SU-DHL-6 (cell line): ENCODE results near the gene EIF4EBP2.

ENCODE experiments used
- H2AFZ ChIP-seq: fragments of 200-600 bp; sonication (generic); 2 replicates; pipeline ENCODE4 v1.6.1; 2014; ENCODE audit warnings: low read depth, mild to moderate bottlenecking, moderate library complexity, mixed read lengths, antibody characterized with exemption, low read length; ENCODE audit not compliant: severe bottlenecking
- H3F3A ChIP-seq: fragments of 200-600 bp; shearing (Covaris generic); 2 replicates; pipeline ENCODE4 v1.6.0; 2016; ENCODE audit warnings: antibody characterized with exemption, mild to moderate bottlenecking; ENCODE audit not compliant: insufficient read depth
- H3K27ac ChIP-seq: fragments of 200-600 bp; sonication (generic); 2 replicates; pipeline ENCODE4 v1.5.1; 2016; ENCODE audit warnings: low read depth, mild to moderate bottlenecking, low read length, moderate library complexity, mixed read lengths
- H3K27me3 ChIP-seq: fragments of 200-600 bp; sonication (generic), shearing (Covaris generic); 2 replicates; pipeline ENCODE4 v1.6.0; 2014; ENCODE audit warnings: mild to moderate bottlenecking, low read length
- H3K36me3 ChIP-seq: fragments of 200-600 bp; sonication (generic); 2 replicates; pipeline ENCODE4 v1.6.1; 2014; ENCODE audit warnings: mild to moderate bottlenecking, low read length, mixed read lengths
- H3K4me2 ChIP-seq: fragments of 300-600, 200-600 bp; shearing (Covaris generic), sonication (generic); 2 replicates; pipeline ENCODE4 v1.6.0; 2014; ENCODE audit warnings: low read length, low read depth, mild to moderate bottlenecking; ENCODE audit not compliant: poor library complexity, severe bottlenecking
- H3K4me3 ChIP-seq: fragments of 200-600 bp; sonication (generic); 2 replicates; pipeline ENCODE4 v1.5.1; 2014; ENCODE audit warnings: antibody characterized with exemption, low read length, mild to moderate bottlenecking, mixed read lengths; ENCODE audit not compliant: insufficient read depth, poor library complexity, severe bottlenecking
- H3K79me2 ChIP-seq: fragments of 200-600 bp; sonication (generic); 2 replicates; pipeline ENCODE4 v1.6.1; 2014; ENCODE audit warnings: mild to moderate bottlenecking, low read length, moderate library complexity; ENCODE audit not compliant: insufficient read depth
- H3K9ac ChIP-seq: fragments of 200-600 bp; sonication (generic); 2 replicates; pipeline ENCODE4 v1.7.0; 2014; ENCODE audit warnings: mild to moderate bottlenecking, low read length
- H3K9me2 ChIP-seq: fragments of 200-600 bp; sonication (generic); replicated peaks from 2 replicates; pipeline ENCODE4 v1.6.1; 2014; ENCODE audit warnings: low read length; ENCODE audit not compliant: insufficient read depth
- H3K9me3 ChIP-seq: fragments of 200-600 bp; sonication (generic); 2 replicates; pipeline ENCODE4 v1.6.1; 2014; ENCODE audit warnings: low read length, mixed read lengths; ENCODE audit not compliant: insufficient read depth
- H4K20me1 ChIP-seq: fragments of 200-600 bp; sonication (generic); 2 replicates; pipeline ENCODE4 v1.6.1; 2014; ENCODE audit warnings: low read depth, mild to moderate bottlenecking, antibody characterized with exemption, low read length, moderate library complexity, mixed read lengths
- EZH2phosphoT487 ChIP-seq: fragments of 200-600 bp; sonication (generic), shearing (Covaris generic); conservative IDR thresholded peaks from 2 replicates; pipeline ENCODE4 v1.6.1; 2018; ENCODE audit warnings: mild to moderate bottlenecking, antibody characterized with exemption, low read length, moderate library complexity, mixed read lengths
- TF ChIP-seq, protein P1 (sequence below): fragments of 200-600 bp; sonication (generic); IDR thresholded peaks from one replicate; pipeline ENCODE4 v1.5.1; 2017; ENCODE audit warnings: antibody characterized with exemption, mild to moderate bottlenecking, low read length, moderate library complexity; ENCODE audit not compliant: insufficient read depth, poor library complexity, severe bottlenecking

The EIF4EBP2 gene

DNA sequence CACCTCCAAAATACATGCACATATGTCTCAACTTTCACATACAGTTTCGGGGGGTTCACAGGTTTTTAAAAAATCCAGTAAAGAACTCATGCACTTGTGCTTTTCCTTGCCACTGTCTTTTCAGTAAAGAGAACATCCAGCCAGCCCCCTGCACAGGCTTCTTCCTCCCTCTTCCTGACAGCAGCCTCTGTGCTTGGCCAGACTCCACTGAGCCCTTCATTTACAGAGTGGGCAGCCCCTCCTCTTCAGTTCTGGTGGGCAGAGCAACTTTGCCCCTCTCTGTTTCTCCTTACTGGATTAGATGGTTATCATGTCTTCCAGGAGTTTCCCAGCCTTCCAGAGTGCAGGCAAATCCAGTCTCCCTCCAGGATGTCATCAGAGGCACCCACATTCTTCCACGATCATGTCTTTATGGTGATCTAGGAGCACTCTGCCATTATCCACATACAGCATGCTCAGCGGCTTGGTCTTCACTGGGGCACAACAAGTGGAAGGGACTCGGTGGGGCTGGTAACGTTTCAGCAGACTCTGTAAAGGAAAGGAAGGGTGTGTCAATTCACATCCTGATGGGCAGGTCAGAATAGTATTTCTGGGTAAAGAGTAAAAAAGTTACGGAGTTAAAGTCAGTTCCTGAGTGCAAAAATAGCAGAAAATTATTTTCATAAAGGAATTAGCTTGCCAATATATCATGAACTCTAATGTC lies 28.8 kb downstream of the EIF4EBP2 start:
- no peaks in the 10 kb centered on the region for H3K36me3 ChIP-seq
- H3K79me2 ChIP-seq = no peaks in the 10 kb centered on the region
- H3K4me3 ChIP-seq = no peak overlapping the region
- H4K20me1 ChIP-seq = no peaks in the 10 kb centered on the region
- no peaks in the 10 kb centered on the region for H3K27me3 ChIP-seq
- H3K9ac ChIP-seq = no peak overlapping the region
- H3K9me3 ChIP-seq = no peaks in the 10 kb centered on the region
- no peak overlapping the region for H3K4me2 ChIP-seq
- TF ChIP-seq EZH2phosphoT487 = no peak
- TF ChIP-seq, protein P1, sequence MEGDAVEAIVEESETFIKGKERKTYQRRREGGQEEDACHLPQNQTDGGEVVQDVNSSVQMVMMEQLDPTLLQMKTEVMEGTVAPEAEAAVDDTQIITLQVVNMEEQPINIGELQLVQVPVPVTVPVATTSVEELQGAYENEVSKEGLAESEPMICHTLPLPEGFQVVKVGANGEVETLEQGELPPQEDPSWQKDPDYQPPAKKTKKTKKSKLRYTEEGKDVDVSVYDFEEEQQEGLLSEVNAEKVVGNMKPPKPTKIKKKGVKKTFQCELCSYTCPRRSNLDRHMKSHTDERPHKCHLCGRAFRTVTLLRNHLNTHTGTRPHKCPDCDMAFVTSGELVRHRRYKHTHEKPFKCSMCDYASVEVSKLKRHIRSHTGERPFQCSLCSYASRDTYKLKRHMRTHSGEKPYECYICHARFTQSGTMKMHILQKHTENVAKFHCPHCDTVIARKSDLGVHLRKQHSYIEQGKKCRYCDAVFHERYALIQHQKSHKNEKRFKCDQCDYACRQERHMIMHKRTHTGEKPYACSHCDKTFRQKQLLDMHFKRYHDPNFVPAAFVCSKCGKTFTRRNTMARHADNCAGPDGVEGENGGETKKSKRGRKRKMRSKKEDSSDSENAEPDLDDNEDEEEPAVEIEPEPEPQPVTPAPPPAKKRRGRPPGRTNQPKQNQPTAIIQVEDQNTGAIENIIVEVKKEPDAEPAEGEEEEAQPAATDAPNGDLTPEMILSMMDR = no peak
- no peak overlapping the region for H2AFZ ChIP-seq
- H3F3A ChIP-seq = no peaks in the 10 kb centered on the region
- no peak overlapping the region for H3K27ac ChIP-seq
- no peaks in the 10 kb centered on the region for H3K9me2 ChIP-seq

GRCh38 chr10:70433581-70434280 lies 29.8 kb downstream of the EIF4EBP2 start:
- no peaks in the 10 kb centered on the region for H3F3A ChIP-seq
- H3K79me2 ChIP-seq = no peaks in the 10 kb centered on the region
- no peaks in the 10 kb centered on the region for H4K20me1 ChIP-seq
- H2AFZ ChIP-seq = no peak overlapping the region
- H3K9me2 ChIP-seq = no peaks in the 10 kb centered on the region
- TF ChIP-seq EZH2phosphoT487 = no peak
- no peak overlapping the region for H3K27ac ChIP-seq
- H3K4me2 ChIP-seq = no peak overlapping the region
- no peak overlapping the region for H3K9ac ChIP-seq
- H3K27me3 ChIP-seq = no peaks in the 10 kb centered on the region
- no peak overlapping the region for H3K4me3 ChIP-seq
- no peaks in the 10 kb centered on the region for H3K36me3 ChIP-seq
- no peaks in the 10 kb centered on the region for H3K9me3 ChIP-seq

DNA sequence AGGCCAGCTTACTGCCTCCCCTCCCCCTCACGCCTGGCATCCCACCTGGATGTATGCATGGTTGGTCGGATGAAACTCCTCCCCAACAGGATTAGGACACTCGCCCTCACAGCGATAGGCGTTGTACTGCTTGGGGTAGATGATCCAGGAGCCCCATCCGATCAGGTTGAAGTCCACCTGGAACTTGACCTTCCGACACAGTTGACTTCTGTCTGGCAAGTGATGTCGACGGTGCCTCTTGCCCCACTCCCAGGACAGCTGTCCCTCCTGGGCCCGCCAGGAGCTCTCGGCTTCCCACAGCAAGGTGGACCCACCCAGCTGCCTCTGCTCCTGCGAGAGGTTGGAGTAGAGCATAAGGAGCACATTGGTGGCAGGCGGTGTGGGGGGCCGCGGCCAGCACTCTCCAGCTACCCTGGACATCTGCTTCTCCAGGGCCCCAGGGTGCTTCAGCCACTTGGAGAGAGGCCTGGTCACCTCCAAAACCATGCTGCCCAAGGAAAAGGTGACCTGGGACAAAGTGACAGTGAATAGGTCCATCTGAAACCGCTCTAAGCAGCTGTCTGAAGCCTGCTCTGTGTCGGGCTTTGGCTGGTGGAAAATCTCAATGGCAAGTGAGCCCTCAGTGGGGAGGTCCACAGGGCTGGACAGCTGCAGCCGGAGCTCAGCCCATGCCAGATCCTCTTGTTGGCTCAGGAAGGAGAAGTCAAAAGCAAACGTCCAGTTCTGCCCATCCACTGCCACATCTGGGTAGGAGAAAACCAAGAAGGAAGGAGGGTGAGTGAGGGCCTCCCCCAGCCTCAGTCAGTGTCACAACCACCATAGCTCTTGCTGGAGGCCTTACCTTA lies 31.5 kb downstream of the EIF4EBP2 start:
- no peaks in the 10 kb centered on the region for H3F3A ChIP-seq
- no peaks in the 10 kb centered on the region for H3K9me3 ChIP-seq
- no peak overlapping the region for H3K4me3 ChIP-seq
- no peak overlapping the region for H3K4me2 ChIP-seq
- H3K27me3 ChIP-seq = no peaks in the 10 kb centered on the region
- no peak overlapping the region for H2AFZ ChIP-seq
- no peak overlapping the region for H3K27ac ChIP-seq
- no peaks in the 10 kb centered on the region for H4K20me1 ChIP-seq
- no peaks in the 10 kb centered on the region for H3K79me2 ChIP-seq
- H3K9ac ChIP-seq = no peak overlapping the region
- H3K36me3 ChIP-seq = no peaks in the 10 kb centered on the region
- TF ChIP-seq, protein P1 = no peak
- no peak for TF ChIP-seq EZH2phosphoT487
- no peaks in the 10 kb centered on the region for H3K9me2 ChIP-seq
